Activated naive CD8-positive, alpha-beta T cell treated with anti-CD3 and anti-CD28 coated beads, Interleukin-2, amount 50 U/mL, for 16 hours (primary cell): ENCODE results near the gene SLC22A7.

Experiments used
- DNase-seq: peaks from one replicate; pipeline ENCODE4 v3.0.0-alpha.2; 2020; ENCODE audit warnings: low read depth, low spot score

Gene SLC22A7

GRCh38 chr6:43283514-43283901 lies 14.6 kb upstream of the SLC22A7 start:
- DNase-seq = no peak

GRCh38 chr6:43283905-43284304 lies 14.2 kb upstream of the SLC22A7 start:
- DNase-seq = no peak

GRCh38 chr6:43284991-43285781 lies 12.9 kb upstream of the SLC22A7 start:
- DNase-seq = no peak

GRCh38 chr6:43285832-43286231 lies 12.2 kb upstream of the SLC22A7 start:
- DNase-seq = no peak

GRCh38 chr6:43286456-43286979 lies 11.5 kb upstream of the SLC22A7 start:
- no peak for DNase-seq

GRCh38 chr6:43286980-43287716 lies 10.9 kb upstream of the SLC22A7 start:
- DNase-seq = no peak

GRCh38 chr6:43287717-43288679 lies 10.1 kb upstream of the SLC22A7 start:
- DNase-seq = no peak

GRCh38 chr6:43290339-43290904 lies 7.6 kb upstream of the SLC22A7 start:
- no peak for DNase-seq

GRCh38 chr6:43290905-43291355 lies 7.1 kb upstream of the SLC22A7 start:
- DNase-seq = no peak

GRCh38 chr6:43291708-43292107 lies 6.4 kb upstream of the SLC22A7 start:
- no peak for DNase-seq

GRCh38 chr6:43292341-43292740 lies 5.7 kb upstream of the SLC22A7 start:
- no peak for DNase-seq

- no peak for DNase-seq
These were observed 5.2 kb upstream of the SLC22A7 start for GRCh38 chr6:43292763-43293318.

- no peak for DNase-seq
These were observed 4.4 kb upstream of the SLC22A7 start for GRCh38 chr6:43293698-43294097.

- DNase-seq = no peak
These were observed 3.5 kb upstream of the SLC22A7 start for GRCh38 chr6:43294536-43294935.

- no peak for DNase-seq
These were observed 2.6 kb upstream of the SLC22A7 start for GRCh38 chr6:43295456-43295855.

GRCh38 chr6:43296780-43297497 lies 1.1 kb upstream of the SLC22A7 start:
- DNase-seq = no peak

GRCh38 chr6:43298565-43299337 lies 691 bp downstream of the SLC22A7 start:
- DNase-seq = no peak

GRCh38 chr6:43299338-43300293 lies 1.6 kb downstream of the SLC22A7 start:
- DNase-seq = no peak
